ENCODE results near the gene EVA1C.
"Not testable (repeated sequence)": the region's sequence is repeated elsewhere in the genome, so short reads cannot be mapped to it uniquely, and the experiment has no call there.

Gene EVA1C

GRCh38 chr21:32412162-32413014 lies at the start of gene EVA1C:
Gene EVA1C (plus strand): TSS chr21:32412706. CDS start chr21:32412854, 148 bp downstream.
- ATAC-seq: peak; percentile 66 to 70

GRCh38 chr21:32364387-32364786 lies 48.1 kb upstream of the EVA1C start:
- no peak for ATAC-seq

GRCh38 chr21:32364796-32365195 lies 47.7 kb upstream of the EVA1C start:
- ATAC-seq: no peak

GRCh38 chr21:32366191-32366590 lies 46.3 kb upstream of the EVA1C start:
- ATAC-seq: no peak

- ATAC-seq: no peak
Measured at GRCh38 chr21:32367158-32367557, 45.3 kb upstream of the EVA1C start.

- ATAC-seq: no peak
Measured at GRCh38 chr21:32368386-32368785, 44.1 kb upstream of the EVA1C start.

- ATAC-seq: not testable (repeated sequence)
Measured at GRCh38 chr21:32368961-32369360, 43.5 kb upstream of the EVA1C start.

- ATAC-seq: no peak
Measured at GRCh38 chr21:32370998-32371766, 41.3 kb upstream of the EVA1C start.

GRCh38 chr21:32371913-32372314 lies 40.6 kb upstream of the EVA1C start:
- peak in 1 of 2 donors; percentile 49 for ATAC-seq

GRCh38 chr21:32372755-32373154 lies 39.8 kb upstream of the EVA1C start:
- no peak for ATAC-seq

- no peak for ATAC-seq
Measured at GRCh38 chr21:32377506-32377905, 35.0 kb upstream of the EVA1C start.

- no peak for ATAC-seq
Measured at GRCh38 chr21:32377991-32378390, 34.5 kb upstream of the EVA1C start.

- ATAC-seq: no peak
Measured at GRCh38 chr21:32378956-32379355, 33.5 kb upstream of the EVA1C start.

- no peak for ATAC-seq
Measured at GRCh38 chr21:32380940-32381339, 31.6 kb upstream of the EVA1C start.

- no peak for ATAC-seq
Measured at GRCh38 chr21:32381571-32381970, 30.9 kb upstream of the EVA1C start.

- no peak for ATAC-seq
Measured at GRCh38 chr21:32382108-32382644, 30.3 kb upstream of the EVA1C start.

GRCh38 chr21:32383812-32384211 lies 28.7 kb upstream of the EVA1C start:
- ATAC-seq: no peak

- no peak for ATAC-seq
Measured at GRCh38 chr21:32386195-32386870, 26.2 kb upstream of the EVA1C start.

- no peak for ATAC-seq
Measured at GRCh38 chr21:32387151-32387550, 25.4 kb upstream of the EVA1C start.

- no peak for ATAC-seq
Measured at GRCh38 chr21:32388306-32388705, 24.2 kb upstream of the EVA1C start.

- no peak for ATAC-seq
Measured at GRCh38 chr21:32389337-32390015, 23.0 kb upstream of the EVA1C start.

GRCh38 chr21:32390537-32391224 lies 21.8 kb upstream of the EVA1C start:
- ATAC-seq: not testable (repeated sequence)
